Peyer's patch (tissue), 4 donors: ENCODE measurements around the gene SSPN.

Experiments used
- POLR2A ChIP-seq, 2 donors: fragments of 450-650 bp; IDR thresholded peaks; one replicate each; pipeline ENCODE4 v1.5.1; 2017; ENCODE audit warnings: antibody characterized with exemption in 2 of 2, mild to moderate bottlenecking in 2 of 2, moderate library complexity in 2 of 2
- TF ChIP-seq, protein P1 (sequence below), 6 experiments: fragments of 450-650 bp in 4 of 6; fragments of 200-600 bp in 2 of 6; sonication (generic) in 1 of 6; IDR thresholded peaks; one replicate each; pipeline ENCODE4 v1.5.1; 2017 to 2019; ENCODE audit warnings: antibody characterized with exemption in 6 of 6, mild to moderate bottlenecking in 3 of 6, moderate library complexity in 1 of 6

DNA sequence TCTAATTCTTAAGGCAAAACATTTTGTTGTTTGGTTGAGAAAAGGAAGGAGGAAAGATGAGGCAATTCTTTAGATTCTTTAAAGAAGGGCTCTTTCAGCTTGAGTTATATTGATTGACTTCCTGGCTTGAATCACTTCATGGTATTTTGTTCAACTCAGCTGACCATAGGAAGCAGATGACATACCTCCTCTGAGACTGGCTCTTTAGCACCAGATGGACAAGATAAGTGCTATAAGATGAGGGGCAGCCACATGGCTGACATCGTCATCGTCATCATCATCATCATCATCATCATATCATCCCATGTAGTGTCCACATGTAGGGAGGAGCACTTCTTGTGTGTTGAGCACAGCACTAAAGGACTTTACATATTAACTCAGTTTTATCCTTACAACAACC, 81.3 kb downstream of the SSPN start:
- TF ChIP-seq, protein P1, sequence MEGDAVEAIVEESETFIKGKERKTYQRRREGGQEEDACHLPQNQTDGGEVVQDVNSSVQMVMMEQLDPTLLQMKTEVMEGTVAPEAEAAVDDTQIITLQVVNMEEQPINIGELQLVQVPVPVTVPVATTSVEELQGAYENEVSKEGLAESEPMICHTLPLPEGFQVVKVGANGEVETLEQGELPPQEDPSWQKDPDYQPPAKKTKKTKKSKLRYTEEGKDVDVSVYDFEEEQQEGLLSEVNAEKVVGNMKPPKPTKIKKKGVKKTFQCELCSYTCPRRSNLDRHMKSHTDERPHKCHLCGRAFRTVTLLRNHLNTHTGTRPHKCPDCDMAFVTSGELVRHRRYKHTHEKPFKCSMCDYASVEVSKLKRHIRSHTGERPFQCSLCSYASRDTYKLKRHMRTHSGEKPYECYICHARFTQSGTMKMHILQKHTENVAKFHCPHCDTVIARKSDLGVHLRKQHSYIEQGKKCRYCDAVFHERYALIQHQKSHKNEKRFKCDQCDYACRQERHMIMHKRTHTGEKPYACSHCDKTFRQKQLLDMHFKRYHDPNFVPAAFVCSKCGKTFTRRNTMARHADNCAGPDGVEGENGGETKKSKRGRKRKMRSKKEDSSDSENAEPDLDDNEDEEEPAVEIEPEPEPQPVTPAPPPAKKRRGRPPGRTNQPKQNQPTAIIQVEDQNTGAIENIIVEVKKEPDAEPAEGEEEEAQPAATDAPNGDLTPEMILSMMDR (IDR thresholded peaks at IDR 0.05), result no peak
- TF ChIP-seq POLR2A (IDR thresholded peaks at IDR 0.05), result no peak
